ENCODE results near the gene MRPL36.
"Not testable (repeated sequence)": the region's sequence is repeated elsewhere in the genome, so short reads cannot be mapped to it uniquely, and the experiment has no call there.

MRPL36 gene

GRCh38 chr5:1796371-1797102 is 3.1 kb downstream of the MRPL36 start:
- no peak for DNase-seq (ENCODE audit: low spot score)

DNA sequence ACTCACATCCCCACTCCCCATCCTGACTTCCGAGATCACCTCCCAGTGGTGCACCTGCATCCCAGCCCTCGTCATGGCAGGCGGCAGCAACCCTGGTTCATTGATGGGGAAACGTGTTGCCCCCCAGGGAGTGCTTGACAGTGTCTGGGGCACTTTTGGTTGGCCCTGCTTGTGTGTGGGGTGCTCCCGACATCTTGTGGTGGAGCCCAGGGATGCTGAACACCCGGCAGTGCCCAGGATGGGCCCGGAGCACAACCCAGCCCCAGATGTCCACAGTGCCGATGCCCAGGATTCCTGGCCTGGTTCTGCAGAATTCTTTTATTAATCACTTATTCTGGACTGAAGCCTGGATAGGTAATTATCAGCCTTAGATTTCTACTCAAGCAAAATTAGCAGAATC is 3.7 kb downstream of the MRPL36 start:
- no peak for DNase-seq (ENCODE audit: low spot score)

DNA sequence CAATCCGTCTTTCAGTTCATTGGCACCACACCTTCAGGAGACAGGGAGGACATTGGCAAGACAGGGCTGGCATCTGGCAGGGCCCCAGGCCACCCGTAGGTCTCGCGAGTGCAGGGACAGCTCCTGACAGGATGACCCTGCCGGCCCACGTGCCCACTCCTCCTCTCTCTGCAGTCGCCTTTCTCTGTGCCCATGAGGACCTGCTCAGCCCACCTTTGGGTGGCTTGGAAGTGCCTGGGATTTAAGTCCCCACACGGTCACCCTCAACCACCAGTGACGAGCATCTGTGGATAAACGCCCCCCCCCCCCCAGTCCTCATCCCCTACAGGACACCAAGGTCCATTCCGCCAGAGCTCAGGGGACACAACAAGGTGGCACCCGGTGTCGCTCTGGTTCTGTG is 4.1 kb downstream of the MRPL36 start:
- DNase-seq (ENCODE audit: low spot score), result no peak

DNA sequence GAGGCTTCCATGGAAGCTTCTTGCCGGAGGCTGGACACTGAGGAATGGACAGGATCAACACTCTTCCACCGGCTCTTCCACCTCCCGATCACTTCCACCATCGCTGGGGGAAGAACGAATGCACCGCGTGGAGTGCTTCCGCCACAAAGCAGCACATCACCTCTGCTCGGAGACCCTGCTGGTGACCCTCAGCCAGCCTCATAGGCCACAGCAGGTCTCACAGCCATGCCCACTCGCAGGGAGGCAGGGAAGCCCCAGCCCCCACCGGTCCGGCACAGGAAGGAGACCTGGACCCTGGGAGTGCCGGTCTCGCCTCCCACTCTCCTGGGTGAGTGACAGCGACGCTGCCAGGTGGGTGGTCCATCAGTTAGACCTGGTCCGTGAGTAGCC is 4.7 kb downstream of the MRPL36 start:
- DNase-seq (ENCODE audit: low spot score), result no peak

- DNase-seq (ENCODE audit: low spot score), result no peak
These were observed 5.4 kb downstream of the MRPL36 start for GRCh38 chr5:1793966-1794900.

DNA sequence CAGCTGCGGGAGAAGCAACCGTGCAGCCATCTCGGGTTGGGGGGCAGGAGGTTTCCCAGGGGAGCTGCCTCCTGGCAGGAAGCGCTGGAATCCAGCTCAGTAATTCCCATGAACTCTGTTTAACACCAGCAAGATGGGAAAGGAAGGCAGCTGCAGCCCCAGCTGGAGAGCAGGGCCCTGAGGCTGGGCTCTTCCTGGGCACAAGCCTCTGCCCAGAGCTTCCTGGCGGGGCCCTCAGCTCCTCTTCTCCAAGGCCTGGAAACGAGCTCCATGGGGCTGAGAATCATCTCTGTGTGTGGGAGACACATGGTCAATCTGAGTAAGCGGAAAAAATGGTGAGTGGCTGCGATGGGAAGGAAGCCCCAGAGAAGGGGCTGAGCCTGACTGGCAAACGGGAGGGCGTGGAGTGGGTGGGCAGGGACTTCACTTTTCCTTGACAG is 6.3 kb downstream of the MRPL36 start:
- no peak for DNase-seq (ENCODE audit: low spot score)

GRCh38 chr5:1792842-1793266 is 6.8 kb downstream of the MRPL36 start:
- DNase-seq (ENCODE audit: low spot score), result no peak

DNA sequence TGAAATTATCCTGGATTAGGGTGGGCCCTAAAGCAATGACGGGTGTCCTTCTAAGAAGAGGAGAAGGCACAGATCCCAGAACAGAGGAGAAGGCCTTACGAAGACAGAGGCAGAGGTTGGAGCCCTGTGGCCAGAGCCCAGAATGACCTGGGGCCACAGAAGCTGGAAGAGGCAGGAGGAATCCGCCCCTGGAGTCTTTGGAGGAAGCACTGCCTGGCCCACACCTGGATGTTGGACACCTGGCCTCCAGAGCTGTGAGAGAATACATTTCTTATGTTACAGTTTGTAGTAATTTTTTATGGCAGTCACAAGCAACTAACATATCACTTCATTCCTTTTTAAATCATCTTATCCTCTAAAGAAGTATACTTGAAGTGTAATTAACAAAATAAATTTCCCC is 8.5 kb downstream of the MRPL36 start:
- no peak for DNase-seq (ENCODE audit: low spot score)

DNA sequence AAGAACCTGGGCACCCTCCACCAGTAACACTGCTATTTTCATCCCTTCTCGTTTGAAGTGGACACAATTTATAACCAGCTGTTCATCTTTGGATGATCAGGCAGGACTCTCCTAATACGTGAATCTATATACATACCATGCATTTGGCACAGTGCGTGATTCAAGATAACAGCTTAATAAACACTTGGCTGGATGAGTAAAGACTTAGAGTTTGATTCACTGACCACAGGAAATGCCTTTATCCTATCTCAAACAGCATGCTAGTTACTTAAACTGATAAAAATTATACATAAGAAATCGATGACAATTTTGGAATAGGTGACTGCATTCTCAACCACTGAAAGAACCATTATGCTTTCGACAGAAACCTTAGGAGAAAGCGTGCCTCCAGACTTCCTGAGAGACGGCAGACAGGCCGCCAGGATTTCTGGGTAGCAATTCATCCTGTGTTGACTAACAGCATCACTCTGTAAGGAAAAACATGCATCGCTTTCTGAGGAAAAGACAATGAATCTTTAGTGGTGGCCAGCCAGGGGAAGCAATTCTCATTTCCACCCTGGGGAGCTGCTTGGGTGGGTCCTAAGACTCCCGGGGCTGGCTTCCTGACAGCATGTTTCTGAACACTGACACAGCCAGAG is 9.7 kb downstream of the MRPL36 start:
- DNase-seq (ENCODE audit: low spot score), result no peak

- not testable (repeated sequence) for DNase-seq (ENCODE audit: low spot score)
These were observed 10.2 kb downstream of the MRPL36 start for GRCh38 chr5:1789438-1789833.

GRCh38 chr5:1788828-1789227 is 10.8 kb downstream of the MRPL36 start:
- no peak for DNase-seq (ENCODE audit: low spot score)

DNA sequence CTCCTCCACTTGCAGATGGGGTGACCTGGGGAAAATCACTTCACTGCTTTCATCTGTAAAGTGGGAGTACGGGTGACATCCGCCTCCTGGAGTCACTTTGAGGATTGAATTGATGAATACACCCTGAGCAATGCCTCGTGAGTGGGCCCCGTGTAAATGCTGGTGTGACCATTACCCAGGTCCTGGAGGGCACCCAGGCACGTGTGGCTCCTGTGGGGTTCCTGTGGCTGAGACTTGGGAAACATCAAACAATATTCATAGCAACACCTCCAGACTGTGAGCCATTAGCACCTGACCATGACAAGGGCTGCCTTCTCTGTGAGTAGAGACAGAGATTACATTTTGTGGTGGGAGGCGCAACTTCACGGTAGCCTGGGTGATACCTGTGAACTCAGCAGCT is 11.4 kb downstream of the MRPL36 start:
- DNase-seq (ENCODE audit: low spot score), result no peak

DNA sequence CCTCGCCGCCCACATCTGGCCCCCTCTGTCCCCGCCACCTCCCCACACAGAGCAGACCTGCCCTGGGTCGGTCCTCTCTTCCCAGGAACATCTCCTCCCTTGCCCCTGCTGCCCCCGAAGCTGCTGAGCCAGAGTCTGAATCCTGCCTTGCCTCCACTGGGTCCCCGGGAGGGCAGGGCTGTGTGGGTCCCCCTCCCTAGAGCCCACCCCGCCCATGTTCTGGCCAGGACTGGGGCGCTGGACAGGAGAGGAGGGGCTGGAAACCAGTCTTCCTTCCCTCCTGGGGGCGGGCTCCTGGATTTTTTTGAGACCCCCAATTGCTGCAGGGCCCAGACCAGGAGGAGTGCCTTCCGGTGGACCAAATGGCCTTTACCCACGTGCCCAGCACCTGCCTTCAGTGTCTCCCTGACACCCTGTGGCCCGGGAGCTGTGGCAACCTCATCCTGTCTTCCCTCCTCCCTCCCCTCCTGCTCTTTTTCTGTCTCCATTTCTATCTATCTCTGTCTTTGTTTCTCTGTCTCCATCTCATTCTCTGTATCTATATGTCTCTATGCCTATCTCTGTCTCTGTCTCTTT is 12.1 kb downstream of the MRPL36 start:
- no peak for DNase-seq (ENCODE audit: low spot score)

DNA sequence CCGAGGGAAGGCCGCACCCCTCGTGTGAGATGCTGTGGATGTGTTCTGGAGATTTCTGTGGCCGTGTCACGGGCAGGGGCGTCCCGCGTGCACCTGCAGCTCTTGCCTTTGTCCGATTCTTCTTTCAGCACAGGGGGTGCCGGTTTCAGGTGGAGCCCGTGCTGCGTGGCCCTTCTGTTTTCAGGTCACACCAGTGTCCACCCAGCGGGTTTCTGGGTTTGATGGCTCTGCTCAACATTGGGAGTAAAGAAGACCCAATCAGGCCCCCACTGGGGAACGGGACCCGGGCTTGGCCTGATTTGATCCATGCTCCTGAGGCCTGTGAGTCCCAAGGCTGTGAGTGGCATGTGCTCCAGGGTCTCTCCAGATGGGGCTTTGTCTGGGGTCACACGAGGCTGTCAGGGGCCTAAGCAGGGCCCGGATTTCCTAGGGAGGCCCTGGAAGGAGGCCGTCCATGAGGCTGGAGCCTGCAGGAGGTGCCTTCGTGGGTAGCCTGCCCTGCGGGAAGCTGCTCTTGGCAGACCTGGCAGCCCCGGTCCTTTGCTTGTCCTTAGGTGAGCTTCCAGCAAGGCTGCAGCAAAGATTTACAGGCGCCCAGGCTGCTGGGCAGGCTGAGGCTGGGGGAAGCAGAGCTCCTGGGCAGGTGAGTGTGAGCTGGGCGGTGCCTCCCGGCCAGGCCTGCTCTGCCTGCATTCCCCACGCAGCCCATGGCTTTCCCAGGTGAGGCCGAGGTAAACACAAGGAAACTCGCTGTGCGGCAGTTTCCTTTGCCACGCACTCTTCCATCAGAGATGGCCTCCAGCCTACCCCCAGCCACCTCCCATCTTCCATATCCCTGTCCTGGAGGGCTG is 12.8 kb downstream of the MRPL36 start:
- DNase-seq (ENCODE audit: low spot score), result no peak

GRCh38 chr5:1785984-1786383 is 13.7 kb downstream of the MRPL36 start:
- DNase-seq (ENCODE audit: low spot score), result no peak

DNA sequence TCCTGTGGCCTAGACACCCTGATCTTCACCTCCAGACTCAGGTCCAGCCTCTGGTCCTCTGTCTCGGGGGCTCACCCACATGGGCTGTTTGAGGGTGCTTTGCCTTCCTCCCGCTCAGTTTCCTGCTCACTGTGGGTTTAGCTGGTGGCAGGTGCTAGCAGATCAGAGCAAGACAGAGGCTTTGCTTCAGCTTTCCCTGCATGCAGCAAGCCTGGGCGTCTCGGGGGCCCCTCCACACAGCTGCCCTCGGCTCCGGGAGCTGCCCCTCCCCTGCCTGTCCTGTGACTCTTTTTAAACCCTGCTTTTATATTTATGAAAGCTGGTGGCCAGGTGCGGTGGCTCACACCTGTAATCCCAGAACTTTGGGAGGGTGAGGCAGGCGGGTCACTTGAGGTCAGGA is 14.6 kb downstream of the MRPL36 start:
- DNase-seq (ENCODE audit: low spot score), result no peak

DNA sequence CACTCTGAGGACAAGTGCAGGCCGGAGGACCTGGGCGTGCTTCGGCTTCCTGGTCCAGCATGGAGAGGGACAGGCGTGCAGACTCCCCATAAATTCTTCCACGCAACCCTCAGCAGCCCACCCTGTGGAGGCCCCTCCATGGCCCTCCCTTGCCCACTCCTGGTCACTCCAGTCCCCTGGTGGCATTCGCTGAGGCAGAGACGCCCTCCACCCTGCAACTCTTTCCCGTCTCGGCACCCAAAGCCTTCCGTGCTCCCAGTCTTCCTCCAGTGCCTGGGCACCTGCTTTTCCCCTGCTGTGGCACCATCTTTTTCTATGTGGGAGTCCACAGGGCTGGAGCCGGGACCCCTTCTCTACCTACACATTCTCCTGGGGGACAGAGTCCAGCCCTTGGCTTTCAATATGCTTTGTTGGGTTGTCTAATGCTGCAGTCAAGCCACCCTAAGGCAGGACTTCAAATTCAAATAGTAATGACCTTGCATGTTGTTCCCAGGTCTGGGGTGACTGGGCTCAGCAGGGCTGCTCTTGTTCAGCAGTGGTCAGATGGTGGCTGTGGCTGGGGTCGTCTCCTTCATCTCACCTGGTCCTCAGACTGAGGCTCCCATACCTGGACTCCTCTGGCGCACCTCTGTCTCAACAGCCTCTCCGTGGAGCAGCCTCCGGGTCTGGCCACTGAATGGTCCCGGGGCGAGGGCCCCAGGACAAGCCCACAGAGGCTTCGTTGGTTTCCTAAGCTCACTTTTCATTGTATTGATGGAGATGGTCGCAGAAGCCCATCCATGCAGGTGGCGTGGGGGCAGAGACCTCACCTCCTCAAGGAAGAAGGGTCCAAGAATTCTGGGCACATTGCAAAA is 15.2 kb downstream of the MRPL36 start:
- no peak for DNase-seq (ENCODE audit: low spot score)

DNA sequence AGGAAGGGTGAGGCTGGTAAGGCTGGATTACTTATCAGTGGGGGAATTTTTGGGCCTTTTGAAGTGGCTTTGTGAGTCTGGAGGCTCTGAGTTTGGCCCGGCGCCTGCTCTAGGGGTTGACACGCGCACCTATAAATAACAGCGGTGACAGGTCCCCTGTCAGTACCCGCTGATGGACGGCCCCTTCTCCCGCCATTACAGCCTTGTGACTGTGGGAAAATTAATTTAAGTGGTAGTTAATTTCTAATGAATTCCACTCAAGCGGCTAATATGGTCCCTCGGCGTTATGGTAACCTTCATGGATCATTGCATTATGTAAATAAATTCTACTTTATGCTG is 16.5 kb downstream of the MRPL36 start:
- DNase-seq (ENCODE audit: low spot score), result no peak

- DNase-seq (ENCODE audit: low spot score), result no peak
These were observed 17.0 kb downstream of the MRPL36 start for GRCh38 chr5:1782385-1783215.
